Activated T-helper 1 cell treated with Interleukin-2 at 50 U/mL for 16 hours (primary cell): ENCODE data around the gene ASAP3.

Source experiments
- DNase-seq: peaks from one replicate; pipeline ENCODE4 v3.0.0-alpha.2; 2020; ENCODE audit warnings: low read depth

ASAP3 gene

DNA sequence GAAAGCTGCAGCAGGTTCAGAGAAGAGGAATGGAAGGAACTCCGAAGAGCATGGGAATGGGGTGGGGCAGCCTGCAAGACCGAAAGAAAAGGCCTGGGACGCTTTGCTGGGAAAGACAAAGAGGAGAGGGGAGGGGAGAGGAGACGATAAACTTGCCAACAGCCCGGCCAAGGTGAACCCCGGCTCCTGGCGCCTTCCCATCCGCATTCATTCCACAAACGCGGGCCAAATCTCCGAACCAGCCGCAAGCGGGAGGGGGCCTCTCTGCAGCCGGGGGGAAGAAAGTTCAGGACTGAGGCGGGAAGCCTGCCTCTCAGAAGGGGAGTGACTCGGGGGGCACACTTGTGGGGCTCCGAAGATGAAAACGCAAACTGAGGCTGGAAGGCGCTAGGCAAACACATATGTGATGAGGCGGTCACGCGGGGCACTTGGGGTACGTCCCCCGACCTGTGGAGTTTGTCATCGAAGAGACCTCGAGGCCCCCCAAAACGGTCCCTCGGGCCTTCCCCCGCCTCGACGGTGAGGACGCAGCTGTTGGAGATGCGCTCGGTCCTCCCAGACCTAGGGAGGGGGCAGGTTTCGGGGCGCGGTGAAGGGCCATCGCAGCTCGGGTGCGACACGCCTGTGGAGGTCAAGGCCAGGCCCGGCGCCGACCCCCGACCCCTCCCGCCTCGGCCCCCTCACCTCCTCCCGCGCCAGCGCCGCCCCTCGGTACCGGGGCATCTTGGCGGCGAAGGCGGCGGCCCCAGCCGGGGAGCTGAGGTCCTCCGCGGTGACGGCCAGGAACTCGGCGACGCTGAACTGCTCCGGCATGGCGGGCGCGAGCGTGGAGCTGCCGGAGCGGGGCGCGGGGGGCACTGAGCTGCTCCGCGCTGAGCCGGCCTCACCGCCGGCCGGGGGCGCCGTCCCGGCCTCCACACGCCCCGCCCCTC lies at the start of gene ASAP3:
Gene ASAP3 (minus strand): TSS at position 859 of the 932 bp plus-strand sequence. CDS start 46 bp downstream, at position 813.
- no peak for DNase-seq

GRCh38 chr1:23533246-23534023 lies 49.5 kb upstream of the ASAP3 start:
- DNase-seq: no peak

- DNase-seq: no peak
Measured at GRCh38 chr1:23531562-23532094, 47.6 kb upstream of the ASAP3 start.

GRCh38 chr1:23530747-23531561 lies 47.0 kb upstream of the ASAP3 start, which contains the start of gene E2F2:
TSS of gene E2F2 (minus strand) at chr1:23531233. CDS start at chr1:23530793, 440 bp downstream.
- peak; percentile 74 for DNase-seq

- DNase-seq: no peak
Measured at GRCh38 chr1:23530087-23530746, 46.2 kb upstream of the ASAP3 start.

DNA sequence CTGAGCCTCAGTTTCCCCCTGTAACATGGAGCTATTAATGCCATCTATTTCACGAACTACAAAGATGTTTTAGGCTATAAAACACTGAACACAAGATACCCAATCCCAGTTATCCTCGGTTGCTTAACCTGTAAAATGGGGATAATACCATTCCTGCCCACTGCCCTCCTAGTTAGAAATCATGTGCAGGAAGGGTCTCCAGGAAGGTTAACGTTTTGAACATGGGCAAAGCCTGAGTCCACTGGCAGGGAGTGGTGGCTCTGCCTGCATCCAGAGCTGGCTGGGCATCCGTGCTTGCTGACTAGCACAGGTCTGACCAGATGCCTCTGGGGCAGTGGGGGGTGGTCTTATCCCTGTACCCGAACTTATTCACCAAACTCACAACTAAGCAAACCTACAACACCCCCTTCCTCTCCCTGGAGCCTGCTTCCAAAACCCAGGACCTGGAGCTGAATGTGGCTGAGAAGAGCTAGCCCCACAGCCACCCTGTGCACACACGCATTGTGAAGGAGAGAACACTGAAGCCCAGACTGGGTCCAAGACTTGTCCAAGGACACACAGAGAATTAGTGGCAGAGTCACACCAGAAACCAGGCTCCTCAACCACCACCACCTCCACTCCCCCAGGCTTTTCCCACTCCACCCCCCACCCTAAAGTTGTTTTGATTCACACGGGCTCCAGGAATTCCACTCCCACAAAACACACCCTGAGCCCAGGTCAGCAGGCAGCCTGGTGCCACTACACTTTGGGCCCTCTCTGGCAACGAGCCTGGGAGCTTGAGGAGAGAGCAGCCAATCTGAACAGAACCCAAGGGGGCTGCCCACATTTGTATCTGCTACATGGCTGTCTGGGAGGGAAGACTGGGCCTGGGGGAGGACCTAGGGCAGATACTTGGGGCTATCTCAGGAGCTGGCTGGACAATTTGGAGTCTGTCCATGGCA lies 45.4 kb upstream of the ASAP3 start:
- DNase-seq: no peak

- peak; percentile 81 for DNase-seq
Measured at GRCh38 chr1:23528250-23528978, 44.4 kb upstream of the ASAP3 start.

GRCh38 chr1:23527900-23528249 lies 43.9 kb upstream of the ASAP3 start:
- DNase-seq: peak; percentile 8

GRCh38 chr1:23527366-23527765 lies 43.4 kb upstream of the ASAP3 start:
- DNase-seq: no peak

GRCh38 chr1:23526329-23527041 lies 42.5 kb upstream of the ASAP3 start:
- DNase-seq: no peak

DNA sequence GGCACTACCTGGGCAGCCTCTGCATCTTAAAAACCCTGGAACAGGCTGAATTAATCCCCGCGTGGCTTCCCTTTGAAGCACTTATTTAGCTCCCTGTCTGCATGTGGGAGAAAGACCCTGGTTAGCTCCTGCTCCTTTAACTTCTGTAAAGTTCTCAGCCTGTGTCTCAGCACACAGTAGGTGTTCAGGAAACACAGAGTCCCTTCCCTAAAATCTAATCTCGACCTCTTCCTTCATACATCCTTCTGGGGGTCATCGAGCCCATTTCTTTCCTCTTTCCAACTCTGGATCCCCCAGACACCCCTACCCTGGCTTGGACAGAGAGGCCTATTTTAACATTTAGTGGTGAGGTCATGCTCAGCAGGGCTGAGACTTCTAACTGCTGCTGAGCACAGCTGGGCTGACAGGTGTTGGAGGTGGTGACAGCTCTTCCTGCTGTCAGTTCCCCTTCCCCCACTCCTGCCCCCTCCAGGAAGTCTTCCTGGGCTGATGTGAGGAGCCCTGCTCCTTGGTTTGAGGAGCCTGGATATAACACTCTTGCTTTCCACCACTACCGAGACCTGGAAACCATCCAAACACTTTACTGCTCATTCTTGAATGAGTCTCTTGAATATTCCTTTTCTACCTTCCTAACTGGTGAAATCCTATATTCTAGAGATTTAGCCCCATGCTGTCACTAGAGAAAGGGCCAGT lies 41.7 kb upstream of the ASAP3 start:
- no peak for DNase-seq

GRCh38 chr1:23524716-23525401 lies 40.9 kb upstream of the ASAP3 start:
- peak; percentile 23 for DNase-seq

DNA sequence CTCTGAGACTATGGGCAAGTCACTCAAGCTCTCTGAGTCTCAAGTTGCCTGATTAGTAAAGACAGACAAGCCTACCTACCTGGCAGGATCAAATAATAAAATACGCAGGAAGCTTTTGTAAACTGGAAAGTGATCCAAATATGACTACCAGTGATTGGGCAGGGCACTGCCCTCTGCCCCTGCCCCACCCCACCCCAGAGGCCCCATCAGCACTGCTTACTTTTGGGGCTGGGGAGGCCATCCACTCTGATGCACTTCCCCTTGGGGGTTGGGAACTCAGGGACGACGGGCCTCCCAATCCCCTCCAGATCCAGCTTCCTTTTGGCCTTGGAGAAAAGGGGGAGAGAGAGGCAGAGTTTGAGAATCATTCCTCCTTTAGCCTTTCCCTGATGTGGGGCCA lies 40.2 kb upstream of the ASAP3 start:
- no peak for DNase-seq

DNA sequence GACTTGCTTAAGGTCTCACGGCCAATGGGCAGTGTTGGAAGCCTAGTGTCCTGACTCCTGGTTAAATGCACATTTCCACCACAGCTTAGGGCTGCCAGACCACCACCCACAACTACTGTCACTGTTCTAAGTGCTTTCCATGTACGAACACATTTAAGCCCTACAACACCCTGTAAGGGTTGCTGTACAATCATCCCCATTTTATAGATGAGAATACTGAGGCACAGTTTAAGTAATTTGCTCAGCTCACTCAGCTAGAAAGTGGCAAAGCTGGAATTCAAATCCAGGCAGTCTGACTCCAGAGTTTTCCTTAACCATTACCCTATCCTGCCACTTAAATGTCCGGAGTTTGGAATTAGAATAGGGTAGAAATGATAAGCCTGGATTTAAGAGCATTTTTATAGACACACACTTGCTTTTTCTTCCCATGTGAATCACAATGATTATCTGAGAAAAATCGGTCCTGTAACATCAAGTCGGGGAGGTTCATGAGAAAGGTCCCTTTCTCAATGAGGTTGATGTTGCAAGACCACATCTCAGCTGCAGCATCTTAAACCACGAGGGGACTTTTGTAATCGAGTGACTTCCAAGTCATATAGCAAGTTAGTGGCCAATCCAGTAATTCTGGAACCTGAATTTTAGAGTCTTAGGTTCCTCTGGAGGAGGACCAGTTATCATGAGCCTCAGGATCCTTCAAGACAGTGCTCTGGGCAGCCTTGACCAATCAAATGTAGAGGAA lies 38.4 kb upstream of the ASAP3 start:
- DNase-seq: no peak

GRCh38 chr1:23521588-23521987 lies 37.6 kb upstream of the ASAP3 start:
- no peak for DNase-seq

DNA sequence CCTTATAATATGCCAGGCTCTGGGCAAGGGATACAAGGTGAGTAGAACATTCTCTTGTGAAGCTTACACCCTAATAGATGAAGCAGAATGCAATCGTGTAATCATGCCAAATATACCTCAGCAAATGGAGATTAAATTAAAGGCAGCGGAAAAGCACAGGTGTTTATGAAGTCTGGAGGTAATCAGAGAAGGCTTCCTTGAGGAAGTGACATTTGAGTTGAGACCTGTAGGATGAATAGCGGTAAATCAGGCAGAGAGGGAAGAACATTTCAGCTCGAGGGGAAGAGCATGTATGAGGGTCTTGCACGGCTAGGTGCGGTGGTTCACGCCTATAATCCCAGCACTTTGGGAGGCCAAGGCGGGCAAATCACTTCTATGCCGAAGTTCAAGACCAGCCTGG lies 33.6 kb upstream of the ASAP3 start:
- no peak for DNase-seq

DNA sequence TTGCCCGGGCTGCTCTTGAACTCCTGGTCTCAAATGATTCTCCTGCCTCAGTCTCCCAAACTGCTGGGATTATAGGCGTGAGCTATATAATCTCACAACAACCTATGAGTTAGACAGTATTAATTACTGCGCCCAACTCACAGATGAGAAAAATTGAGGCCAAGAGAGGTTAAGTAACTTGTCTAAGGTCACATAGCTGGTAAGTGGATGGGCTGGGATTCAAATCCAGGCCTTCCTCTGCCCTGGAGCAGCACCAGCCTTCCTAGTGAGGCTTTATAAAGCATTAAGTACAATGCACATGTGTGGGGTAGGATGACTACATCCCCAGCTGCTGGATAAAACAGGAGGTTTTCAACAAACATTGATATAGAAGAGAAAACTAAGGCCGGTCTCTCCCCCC lies 31.9 kb upstream of the ASAP3 start:
- no peak for DNase-seq
